Loucy (cell line): ENCODE measurements around the gene POU4F1.

Experiments used
- CTCF ChIP-seq: fragments of 200-600 bp; sonication (generic); conservative IDR thresholded peaks from 2 replicates; pipeline ENCODE4 v1.5.1; 2014; ENCODE audit warnings: mild to moderate bottlenecking, antibody characterized with exemption, low read length
- EZH2phosphoT487 ChIP-seq: fragments of 200-600 bp; IDR thresholded peaks from 2 replicates; pipeline ENCODE4 v1.6.1; 2018; ENCODE audit warnings: antibody characterized with exemption, mild to moderate bottlenecking, moderate library complexity, borderline replicate concordance

- TF ChIP-seq CTCF: no peak
- no peak for TF ChIP-seq EZH2phosphoT487
Measured at GRCh38 chr13:78608252-78608687, 4.9 kb upstream of the POU4F1 start.
